HG03460 (cell line): ENCODE results near the gene ITFG1.

Experiments
- ATAC-seq: cut with Tn5 transposase; IDR thresholded peaks from one replicate; pipeline ENCODE4 v1.9.1; 2021; ENCODE audit not compliant: unreplicated experiment

ITFG1 gene

DNA sequence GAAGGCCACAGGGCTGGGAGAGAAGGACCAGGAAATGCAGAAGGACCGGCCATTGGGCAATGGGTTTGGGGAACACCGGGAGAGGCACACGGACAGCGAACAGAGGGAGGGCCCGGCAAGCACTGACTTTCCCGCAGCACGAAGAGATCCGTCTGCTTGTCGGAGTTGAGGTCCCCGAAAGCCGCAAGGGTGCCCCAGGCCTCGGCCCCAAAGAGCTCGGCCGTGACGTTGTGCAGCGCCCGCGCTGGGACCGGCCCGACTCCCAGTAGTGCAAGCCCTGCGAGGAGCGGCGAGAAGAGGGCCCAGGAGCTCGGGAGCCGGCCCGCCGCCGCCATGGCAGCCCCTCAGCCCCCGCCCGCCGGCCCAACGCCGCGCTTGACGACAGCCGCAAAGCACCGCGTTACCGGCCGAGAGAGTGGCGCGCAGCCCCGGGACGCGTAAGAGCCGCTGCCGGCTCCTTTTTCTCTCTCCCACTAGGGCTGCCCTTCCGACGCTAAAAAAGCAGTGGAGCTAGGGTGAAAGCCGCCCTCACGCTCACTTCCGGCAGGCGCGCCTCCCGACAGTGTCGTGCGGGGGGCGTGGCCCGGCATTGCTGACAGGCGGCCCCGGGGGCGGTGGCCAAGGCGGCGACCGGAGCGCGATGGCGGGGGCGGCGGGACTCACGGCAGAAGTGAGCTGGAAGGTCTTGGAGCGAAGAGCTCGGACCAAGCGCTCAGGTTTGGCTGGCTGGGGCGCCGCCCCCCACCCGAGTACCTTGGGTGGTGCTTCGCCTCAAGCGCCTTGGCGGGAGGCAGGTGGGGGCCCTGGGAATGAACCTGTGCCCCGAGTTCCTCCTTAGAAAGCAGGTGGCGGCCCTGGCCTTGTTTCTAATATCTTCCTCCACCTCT is at the start of gene ITFG1, which contains the start of gene PHKB:
Gene ITFG1, minus strand, starts transcription at position 353 of the 887 bp plus-strand sequence. Its CDS starts 18 bp downstream, at position 335.
Gene PHKB, plus strand, starts transcription at position 621 of the 887 bp plus-strand sequence. Its CDS starts 20 bp downstream, at position 641.
- peak; percentile 72 for ATAC-seq

GRCh38 chr16:47507701-47508100 is 46.8 kb upstream of the ITFG1 start:
- ATAC-seq = no peak

DNA sequence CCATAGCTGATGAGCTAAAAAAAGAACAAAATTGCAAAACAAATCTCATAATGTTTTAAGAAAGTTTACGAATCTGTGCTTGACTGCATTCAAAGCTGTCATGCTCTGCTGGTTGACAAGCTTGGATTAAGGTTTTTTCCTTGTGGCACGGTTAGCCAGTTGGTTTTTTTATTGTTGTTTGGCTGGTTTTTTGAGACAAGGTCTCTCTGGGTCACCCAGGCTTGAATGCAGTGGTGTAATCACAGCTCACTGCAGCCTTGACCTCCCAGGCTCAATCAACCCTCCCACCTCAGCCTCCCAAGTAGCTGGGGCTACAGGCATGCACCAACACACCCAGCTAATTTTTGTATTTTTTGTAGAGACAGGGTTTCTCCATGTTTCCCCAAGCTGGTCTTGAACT is 45.9 kb upstream of the ITFG1 start:
- ATAC-seq = no peak

GRCh38 chr16:47504599-47504998 is 43.7 kb upstream of the ITFG1 start:
- no peak for ATAC-seq

GRCh38 chr16:47503936-47504335 is 43.1 kb upstream of the ITFG1 start:
- ATAC-seq = no peak

GRCh38 chr16:47499700-47500264 is 38.9 kb upstream of the ITFG1 start:
- no peak for ATAC-seq

- no peak for ATAC-seq
Observed at GRCh38 chr16:47499080-47499699, 38.3 kb upstream of the ITFG1 start.

DNA sequence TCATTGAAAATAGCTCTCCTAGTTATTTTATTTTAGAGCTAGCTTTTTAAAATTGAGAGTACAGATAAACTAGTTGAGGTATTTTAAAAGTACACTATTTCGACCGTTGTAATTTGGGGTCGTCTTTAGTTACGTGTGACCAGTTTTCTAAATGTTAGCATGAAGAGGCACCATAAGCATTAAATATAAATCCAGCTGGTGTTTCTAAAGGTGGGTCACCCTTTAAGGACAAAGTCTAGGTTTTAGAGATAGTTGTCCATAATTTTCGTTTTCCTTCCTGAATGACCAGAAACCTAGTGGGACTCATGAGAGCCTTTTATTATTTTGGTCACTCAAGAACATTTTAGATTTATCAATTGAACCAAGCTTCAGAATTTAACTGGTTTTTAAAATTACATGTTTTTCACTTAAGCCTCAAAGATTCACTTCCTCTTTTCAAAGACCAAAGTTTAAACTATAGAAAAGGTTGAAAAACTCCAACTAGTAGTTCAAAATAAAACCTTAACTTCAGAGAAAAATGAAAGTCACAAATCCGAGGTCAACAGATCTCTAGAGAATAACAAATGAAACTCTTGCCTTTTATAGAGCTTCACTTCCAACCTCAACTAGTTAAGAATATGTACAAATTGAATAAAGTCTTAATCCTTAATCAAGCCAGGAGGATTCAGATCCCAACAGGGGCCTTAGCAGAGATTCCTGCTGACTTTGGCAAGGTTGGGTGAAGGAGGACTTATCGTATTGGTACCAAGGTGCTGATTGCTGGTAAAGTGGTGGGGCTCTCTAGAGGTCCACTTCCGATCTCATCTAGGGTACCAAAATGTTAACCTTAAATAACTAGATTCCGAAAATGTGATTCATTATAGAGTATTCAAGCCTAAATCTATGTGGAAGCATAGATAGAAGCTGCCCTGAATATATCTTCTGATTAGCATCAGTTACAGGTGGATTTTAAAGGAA is 32.8 kb upstream of the ITFG1 start:
- ATAC-seq = peak; percentile 51

DNA sequence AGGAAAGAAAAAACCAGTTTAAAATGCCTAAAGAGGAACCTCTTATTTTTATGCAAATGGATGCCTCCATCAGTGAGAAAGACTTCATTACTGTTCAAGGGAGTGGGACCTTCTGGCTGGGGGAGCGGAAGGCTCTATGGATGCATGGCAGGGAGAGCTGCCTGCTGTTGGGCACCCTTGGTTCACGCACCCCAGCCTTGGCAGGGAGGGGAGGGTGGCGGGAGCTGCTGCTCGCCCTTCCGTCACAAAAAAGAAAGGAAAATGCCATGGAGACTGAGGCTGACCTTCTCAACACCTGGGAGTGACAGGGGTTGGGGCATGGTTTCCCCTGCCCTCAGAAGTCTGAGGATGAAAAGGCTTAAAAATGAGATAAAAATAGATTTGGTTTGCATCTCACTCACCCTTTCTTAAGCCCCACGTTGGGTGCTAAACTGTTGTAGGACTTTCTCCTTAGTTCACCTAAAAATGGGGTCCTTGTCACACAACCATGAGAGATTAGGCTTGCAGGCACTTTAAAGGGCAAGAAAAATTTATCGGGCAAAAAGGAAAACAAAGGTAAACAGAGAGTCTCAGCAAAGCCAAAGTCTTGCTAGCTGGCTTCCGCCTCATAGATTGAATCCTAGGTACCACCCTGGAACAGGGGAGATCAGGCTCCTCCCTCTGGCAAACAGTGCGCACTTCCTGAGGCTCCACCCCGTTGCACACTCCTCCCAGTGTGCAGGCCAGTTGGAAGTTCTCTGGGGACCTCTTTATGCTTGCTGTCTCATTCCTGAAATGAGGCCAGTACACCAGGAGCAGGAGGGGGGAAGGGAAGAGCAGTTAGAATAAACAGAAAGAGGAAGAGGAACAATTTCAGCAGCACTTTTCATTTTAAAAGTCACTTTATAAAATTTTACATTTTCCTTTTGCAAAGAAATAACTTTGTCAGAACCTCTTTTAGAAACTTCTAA is 31.8 kb upstream of the ITFG1 start:
- ATAC-seq = peak; percentile 80

- no peak for ATAC-seq
Observed at GRCh38 chr16:47492036-47492427, 31.2 kb upstream of the ITFG1 start.

DNA sequence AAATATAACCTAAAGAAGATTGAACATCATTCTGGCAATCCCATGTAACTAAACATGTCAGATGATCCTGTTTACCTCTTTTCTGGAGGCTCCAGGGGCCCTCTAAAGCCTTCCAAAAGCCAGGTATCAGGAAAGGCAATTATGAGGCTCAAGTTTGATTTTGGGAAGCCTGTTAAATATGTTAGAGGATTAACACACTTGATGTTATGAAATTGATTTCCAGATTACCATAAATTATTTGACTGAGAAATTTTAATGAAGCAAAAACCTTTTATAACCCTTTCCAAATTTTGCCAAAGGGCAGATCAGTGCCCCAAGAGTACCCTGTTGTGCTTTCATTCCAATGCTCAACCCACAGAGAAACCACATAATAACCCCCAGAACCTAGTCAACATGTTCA is 29.6 kb upstream of the ITFG1 start:
- ATAC-seq = no peak

DNA sequence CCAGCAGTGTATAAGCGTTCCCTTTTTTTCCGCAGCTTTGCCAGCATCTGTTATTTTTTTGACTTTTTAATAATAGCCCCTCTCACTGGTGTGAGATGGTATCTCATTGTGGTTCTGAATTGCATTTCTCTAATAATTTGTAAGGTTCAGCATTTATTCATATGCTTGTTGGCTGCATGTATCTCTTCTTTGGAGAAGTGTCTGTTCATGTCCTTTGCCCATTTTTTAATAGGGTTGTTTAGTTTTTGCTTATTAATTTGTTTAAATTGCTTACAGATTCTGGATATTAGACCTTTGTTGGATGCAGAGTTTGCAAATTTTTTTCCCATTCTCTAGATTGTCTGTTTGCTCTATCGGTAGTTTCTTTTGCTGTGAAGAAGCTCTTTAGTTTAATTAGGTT is 27.2 kb upstream of the ITFG1 start:
- ATAC-seq = no peak

DNA sequence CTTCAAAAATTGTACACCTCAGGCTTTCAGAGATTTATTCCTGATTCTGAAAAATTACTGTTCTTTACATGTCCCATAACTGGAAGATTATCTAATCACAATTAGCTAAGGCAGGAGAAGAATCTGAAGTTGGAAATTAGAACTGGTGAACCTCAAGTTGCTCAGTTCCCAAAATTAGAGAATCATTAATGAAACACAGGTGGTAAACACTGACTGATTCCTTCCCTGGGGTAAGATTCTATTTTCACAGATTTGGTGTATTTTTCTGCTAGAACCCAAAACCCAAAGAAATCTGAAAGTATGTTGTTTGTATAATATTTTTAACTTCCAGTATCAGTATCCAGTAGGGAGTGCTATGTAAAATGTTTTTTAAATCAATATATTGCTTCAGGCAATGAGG is 26.0 kb upstream of the ITFG1 start:
- no peak for ATAC-seq

GRCh38 chr16:47483616-47484015 is 22.8 kb upstream of the ITFG1 start:
- no peak for ATAC-seq

DNA sequence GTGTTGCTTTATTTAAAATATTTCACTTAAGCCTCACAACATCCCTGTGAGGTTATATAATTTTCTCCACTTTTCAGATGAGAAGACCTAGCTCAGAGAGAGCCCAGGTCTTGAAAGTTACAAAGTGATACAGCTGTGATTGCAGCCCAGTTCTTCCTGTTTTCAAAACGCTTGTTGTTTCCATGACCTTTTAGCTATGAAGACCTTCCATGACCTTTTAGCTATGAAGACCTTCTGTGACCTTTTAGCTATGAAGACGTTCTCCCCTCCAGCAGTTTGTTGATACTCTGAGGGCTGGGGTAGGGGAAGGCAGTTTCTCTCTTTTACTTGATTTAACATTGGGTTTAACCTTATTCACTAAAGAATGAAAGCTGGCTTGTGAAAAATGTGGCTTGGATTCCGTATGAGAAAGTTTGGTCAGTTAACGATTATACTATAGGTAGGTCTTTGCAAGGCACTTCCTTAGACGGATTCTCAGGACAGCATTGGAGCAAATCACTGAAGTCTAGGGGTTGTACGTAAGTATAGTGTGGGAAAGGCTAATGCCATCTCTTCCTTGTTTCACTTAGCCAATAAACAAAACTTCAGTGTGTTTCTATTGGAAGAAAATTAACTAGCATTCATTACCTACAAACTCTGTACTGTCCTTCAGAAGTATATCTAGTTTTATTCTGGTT is 21.0 kb upstream of the ITFG1 start:
- no peak for ATAC-seq

DNA sequence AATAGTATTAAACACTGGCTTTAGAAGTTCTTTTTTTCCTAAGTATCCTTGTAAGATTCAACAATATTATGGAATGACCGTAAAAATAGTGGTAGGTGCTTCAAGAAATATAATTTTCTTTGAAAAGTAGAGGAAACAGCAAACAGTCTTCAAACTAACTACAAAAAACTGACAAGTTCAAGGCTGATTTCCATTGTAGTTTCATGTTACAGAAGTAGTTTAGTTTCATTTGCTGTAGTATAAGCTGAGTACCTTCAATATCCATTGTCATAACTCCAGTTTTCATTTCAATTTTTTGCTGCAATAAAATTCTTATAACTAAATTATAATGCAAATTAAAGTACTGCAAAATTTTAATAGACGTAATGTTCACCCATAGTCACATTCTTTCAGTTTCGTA is 19.5 kb upstream of the ITFG1 start:
- ATAC-seq = no peak

DNA sequence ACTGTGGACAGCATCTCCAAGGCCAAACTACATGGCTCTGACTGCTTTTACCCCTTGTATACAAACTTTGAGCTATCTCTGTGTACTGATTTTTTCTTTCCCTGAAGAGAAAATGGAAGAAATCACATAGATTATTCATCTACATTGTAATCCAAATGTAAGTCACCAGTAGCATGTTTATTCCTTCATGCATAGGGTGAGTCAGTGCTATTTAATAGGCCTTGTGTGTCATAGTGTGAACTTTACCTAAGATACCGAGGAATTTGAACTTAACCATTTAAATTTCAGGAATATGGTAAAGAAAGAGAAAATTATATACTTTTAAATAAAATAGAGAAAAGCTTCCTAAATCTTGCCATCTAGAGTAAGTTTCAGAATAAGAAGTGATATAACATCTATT is 16.8 kb upstream of the ITFG1 start:
- no peak for ATAC-seq

- ATAC-seq = no peak
Observed at GRCh38 chr16:47476654-47477345, 15.9 kb upstream of the ITFG1 start.

DNA sequence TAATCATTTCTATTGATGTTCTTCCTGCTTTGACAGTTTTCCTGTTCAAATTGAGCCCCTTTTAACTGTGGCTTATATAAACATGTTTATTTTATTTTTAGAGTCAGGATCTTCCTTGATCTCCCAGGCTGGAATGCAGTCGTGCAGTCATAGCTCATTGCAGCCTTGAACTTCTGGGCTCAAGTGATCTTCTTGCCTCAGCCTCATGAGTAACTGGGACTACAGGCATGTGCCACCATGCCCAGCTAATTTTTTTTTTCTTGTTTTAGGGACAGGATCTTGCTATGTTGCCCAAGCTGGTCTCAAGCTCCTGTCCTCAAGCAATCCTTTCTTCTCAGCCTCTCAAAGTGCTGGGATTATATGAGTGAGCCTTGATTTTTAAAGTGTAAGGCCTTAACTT is 14.9 kb upstream of the ITFG1 start:
- no peak for ATAC-seq
